ENCODE data around the gene DUSP8. TPM values are rescaled to one million over a fixed set of nuclear protein-coding genes. Genes with fewer than 3 reads are reported as not detected.
"Not testable (repeated sequence)": the region's sequence is repeated elsewhere in the genome, so short reads cannot be mapped to it uniquely, and the experiment has no call there.

Gene DUSP8
- total RNA-seq (2014; rRNA removed; shearing (Covaris generic)), result 1.2 and 3.5 TPM in 2 replicates

- DNase-seq (ENCODE audit: low read depth), result peak; percentile 80
These were observed at the start of gene DUSP8 for GRCh38 chr11:1572197-1573076. Gene DUSP8, minus strand, starts transcription at chr11:1572271. Its CDS starts 6,445 bp downstream, at chr11:1565826.

- DNase-seq (ENCODE audit: low read depth), result peak; percentile 49
These were observed 47.4 kb upstream of the DUSP8 start for GRCh38 chr11:1619449-1619848.

- DNase-seq (ENCODE audit: low read depth), result no peak
These were observed 46.2 kb upstream of the DUSP8 start for GRCh38 chr11:1618231-1618630.

GRCh38 chr11:1608363-1608762 lies 36.3 kb upstream of the DUSP8 start, which contains the start of gene KRTAP5-3:
Gene KRTAP5-3, minus strand, starts transcription at chr11:1608463. Its CDS starts 78 bp downstream, at chr11:1608385.
- DNase-seq (ENCODE audit: low read depth), result no peak

- DNase-seq (ENCODE audit: low read depth), result not testable (repeated sequence)
These were observed 35.8 kb upstream of the DUSP8 start for GRCh38 chr11:1607901-1608300.

GRCh38 chr11:1607156-1607845 lies 35.2 kb upstream of the DUSP8 start:
- DNase-seq (ENCODE audit: low read depth), result not testable (repeated sequence)

GRCh38 chr11:1605923-1606322 lies 33.9 kb upstream of the DUSP8 start:
- DNase-seq (ENCODE audit: low read depth), result not testable (repeated sequence)

- no peak for DNase-seq (ENCODE audit: low read depth)
These were observed 32.6 kb upstream of the DUSP8 start for GRCh38 chr11:1604711-1605110.

GRCh38 chr11:1604181-1604580 lies 32.1 kb upstream of the DUSP8 start:
- no peak for DNase-seq (ENCODE audit: low read depth)

GRCh38 chr11:1603629-1604028 lies 31.6 kb upstream of the DUSP8 start:
- DNase-seq (ENCODE audit: low read depth), result no peak

GRCh38 chr11:1601663-1602062 lies 29.6 kb upstream of the DUSP8 start:
- DNase-seq (ENCODE audit: low read depth), result not testable (repeated sequence)

- DNase-seq (ENCODE audit: low read depth), result no peak
These were observed 28.6 kb upstream of the DUSP8 start for GRCh38 chr11:1600626-1601025.

GRCh38 chr11:1598816-1599215 lies 26.7 kb upstream of the DUSP8 start:
- DNase-seq (ENCODE audit: low read depth), result peak; percentile 4

GRCh38 chr11:1598406-1598805 lies 26.3 kb upstream of the DUSP8 start:
- DNase-seq (ENCODE audit: low read depth), result not testable (repeated sequence)

- no peak for DNase-seq (ENCODE audit: low read depth)
These were observed 25.9 kb upstream of the DUSP8 start, which contains the start of gene KRTAP5-2 for GRCh38 chr11:1597994-1598380. Gene KRTAP5-2, minus strand, starts transcription at chr11:1598294. Its CDS starts 44 bp downstream, at chr11:1598250.

GRCh38 chr11:1597331-1597993 lies 25.4 kb upstream of the DUSP8 start:
- DNase-seq (ENCODE audit: low read depth), result no peak

- not testable (repeated sequence) for DNase-seq (ENCODE audit: low read depth)
These were observed 24.6 kb upstream of the DUSP8 start for GRCh38 chr11:1596576-1597121.

GRCh38 chr11:1595994-1596575 lies 24.0 kb upstream of the DUSP8 start:
- peak; percentile 12 for DNase-seq (ENCODE audit: low read depth)

- no peak for DNase-seq (ENCODE audit: low read depth)
These were observed 20.6 kb upstream of the DUSP8 start for GRCh38 chr11:1592628-1593027.

- DNase-seq (ENCODE audit: low read depth), result no peak
These were observed 17.9 kb upstream of the DUSP8 start for GRCh38 chr11:1589996-1590395.

Data from M059J (cell line).